ENCODE results near the gene DENND5B.
"Not testable (repeated sequence)": the region's sequence is repeated elsewhere in the genome, so short reads cannot be mapped to it uniquely, and the experiment has no call there.

Gene DENND5B

DNA sequence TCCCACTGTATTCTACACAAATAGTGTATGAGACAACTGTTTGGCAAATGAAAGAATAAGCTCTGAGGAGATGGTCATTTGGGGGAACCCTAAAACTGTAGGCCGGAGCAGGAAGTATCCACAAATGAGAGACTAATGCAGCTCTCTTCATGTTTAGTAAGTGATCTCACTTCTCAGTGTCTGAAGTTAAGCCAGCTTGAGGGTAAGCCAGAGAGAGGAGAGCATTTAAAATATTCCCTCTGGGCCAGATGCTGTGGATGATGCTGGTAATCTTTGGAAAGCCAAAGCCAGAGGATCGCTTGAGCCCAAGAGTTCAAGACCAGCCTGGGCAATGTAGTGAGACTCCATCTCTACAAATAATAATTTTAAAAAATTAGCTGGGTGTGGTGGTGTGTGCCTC lies 134.4 kb downstream of the DENND5B start:
- Histone ChIP-seq H3K27me3 (ENCODE audit: control insufficient read depth, insufficient read depth, low read length) (no peaks in the 10 kb centered on the region), H3K4me1 (ENCODE audit: control insufficient read depth, insufficient read depth, low read length) (no peaks in the 10 kb centered on the region), H3K4me3 (ENCODE audit: low read length) (no peak overlapping the region), H3K9ac (ENCODE audit: low read depth, low read length) (no peak overlapping the region), H3K4me2 (ENCODE audit: low read length) (no peak overlapping the region), H3K36me3 (ENCODE audit: insufficient read depth, low read length) (no peaks in the 10 kb centered on the region), H3K9me3 (replicated peaks; ENCODE audit: low read length) (no peaks in the 10 kb centered on the region)

GRCh38 chr12:31444736-31445135 lies 146.2 kb downstream of the DENND5B start:
- no peak overlapping the region for H3K4me2 ChIP-seq (ENCODE audit: low read length)
- H3K36me3 ChIP-seq (ENCODE audit: insufficient read depth, low read length) = no peaks in the 10 kb centered on the region
- no peak overlapping the region for H3K4me3 ChIP-seq (ENCODE audit: low read length)
- no peaks in the 10 kb centered on the region for H3K27me3 ChIP-seq (ENCODE audit: control insufficient read depth, insufficient read depth, low read length)
- no peaks in the 10 kb centered on the region for H3K4me1 ChIP-seq (ENCODE audit: control insufficient read depth, insufficient read depth, low read length)
- no peak overlapping the region for H3K9ac ChIP-seq (ENCODE audit: low read depth, low read length)
- H3K9me3 ChIP-seq (replicated peaks; ENCODE audit: low read length) = no peaks in the 10 kb centered on the region

DNA sequence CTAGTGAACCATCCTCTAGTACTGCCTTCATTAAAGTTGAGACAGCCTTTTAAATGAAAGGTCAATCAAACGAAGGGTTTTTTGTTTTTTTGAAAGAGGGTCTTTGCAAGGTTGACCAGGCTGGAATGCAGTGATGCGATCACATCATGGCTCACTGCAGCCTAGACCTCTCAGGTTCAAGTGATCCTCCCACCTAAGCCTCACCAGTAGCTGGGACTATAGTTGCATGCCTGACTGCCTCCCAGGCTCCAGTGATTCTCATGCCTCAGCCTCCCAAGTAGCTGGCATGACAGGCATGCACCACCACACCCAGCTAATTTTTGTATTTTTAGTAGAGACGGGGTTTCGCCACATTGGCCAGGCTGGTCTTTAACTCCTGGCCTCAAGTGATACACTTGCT lies 150.3 kb downstream of the DENND5B start:
- H3K36me3 ChIP-seq (ENCODE audit: insufficient read depth, low read length) = no peaks in the 10 kb centered on the region
- H3K4me2 ChIP-seq (ENCODE audit: low read length) = no peak overlapping the region
- H3K9ac ChIP-seq (ENCODE audit: low read depth, low read length) = no peak overlapping the region
- H3K4me1 ChIP-seq (ENCODE audit: control insufficient read depth, insufficient read depth, low read length) = no peaks in the 10 kb centered on the region
- H3K4me3 ChIP-seq (ENCODE audit: low read length) = no peak overlapping the region
- no peaks in the 10 kb centered on the region for H3K9me3 ChIP-seq (replicated peaks; ENCODE audit: low read length)
- H3K27me3 ChIP-seq (ENCODE audit: control insufficient read depth, insufficient read depth, low read length) = no peaks in the 10 kb centered on the region

- H3K9me3 ChIP-seq (replicated peaks; ENCODE audit: low read length) = no peaks in the 10 kb centered on the region
- H3K4me2 ChIP-seq (ENCODE audit: low read length) = no peak overlapping the region
- H3K27me3 ChIP-seq (ENCODE audit: control insufficient read depth, insufficient read depth, low read length) = no peaks in the 10 kb centered on the region
- no peak overlapping the region for H3K9ac ChIP-seq (ENCODE audit: low read depth, low read length)
- H3K4me1 ChIP-seq (ENCODE audit: control insufficient read depth, insufficient read depth, low read length) = no peaks in the 10 kb centered on the region
- no peak overlapping the region for H3K4me3 ChIP-seq (ENCODE audit: low read length)
- H3K36me3 ChIP-seq (ENCODE audit: insufficient read depth, low read length) = no peaks in the 10 kb centered on the region
Measured at GRCh38 chr12:31440134-31440533, 150.8 kb downstream of the DENND5B start.

GRCh38 chr12:31431721-31432240 lies 159.2 kb downstream of the DENND5B start:
- H3K4me1 ChIP-seq (ENCODE audit: control insufficient read depth, insufficient read depth, low read length) = no peaks in the 10 kb centered on the region
- no peaks in the 10 kb centered on the region for H3K36me3 ChIP-seq (ENCODE audit: insufficient read depth, low read length)
- no peaks in the 10 kb centered on the region for H3K27me3 ChIP-seq (ENCODE audit: control insufficient read depth, insufficient read depth, low read length)
- H3K9ac ChIP-seq (ENCODE audit: low read depth, low read length) = no peak overlapping the region
- H3K4me3 ChIP-seq (ENCODE audit: low read length) = no peak overlapping the region
- no peaks in the 10 kb centered on the region for H3K9me3 ChIP-seq (replicated peaks; ENCODE audit: low read length)
- no peak overlapping the region for H3K4me2 ChIP-seq (ENCODE audit: low read length)

GRCh38 chr12:31423405-31423804 lies 167.5 kb downstream of the DENND5B start:
- no peaks in the 10 kb centered on the region for H3K27me3 ChIP-seq (ENCODE audit: control insufficient read depth, insufficient read depth, low read length)
- no peak overlapping the region for H3K9ac ChIP-seq (ENCODE audit: low read depth, low read length)
- no peaks in the 10 kb centered on the region for H3K36me3 ChIP-seq (ENCODE audit: insufficient read depth, low read length)

DNA sequence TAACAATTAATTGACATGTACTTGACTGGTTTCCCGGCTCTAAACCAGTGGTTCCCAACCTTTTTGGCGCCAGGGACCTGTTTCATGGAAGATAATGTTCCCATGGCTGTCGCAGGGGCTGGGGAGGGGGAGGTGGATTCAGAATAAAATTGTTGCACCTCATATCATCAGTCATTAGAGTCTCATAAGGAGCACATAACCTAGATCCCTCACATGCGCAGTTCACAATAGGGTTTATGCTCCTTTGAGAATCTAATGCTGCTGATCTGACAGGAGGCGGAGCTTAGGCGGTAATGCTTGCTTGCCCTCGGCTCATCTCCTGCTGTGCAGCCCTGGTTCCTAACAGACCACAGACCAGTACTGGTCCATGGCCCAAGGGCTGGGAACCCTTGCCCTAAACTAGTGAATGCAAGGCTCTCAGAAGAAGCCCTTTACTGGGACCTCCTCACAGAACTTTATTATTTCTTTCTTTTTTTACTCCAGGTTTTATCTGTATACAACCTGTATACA lies 178.6 kb downstream of the DENND5B start:
- peaks cover 3% of the 10 kb centered on the region for H3K36me3 ChIP-seq (ENCODE audit: insufficient read depth, low read length)
- no peaks in the 10 kb centered on the region for H3K27me3 ChIP-seq (ENCODE audit: control insufficient read depth, insufficient read depth, low read length)

More at GRCh38 chr12:31423405-31423804, 167.5 kb downstream of the DENND5B start:
- Histone ChIP-seq H3K9me3 (replicated peaks; ENCODE audit: low read length) (no peaks in the 10 kb centered on the region), H3K4me2 (ENCODE audit: low read length) (no peak overlapping the region), H3K4me1 (ENCODE audit: control insufficient read depth, insufficient read depth, low read length) (no peaks in the 10 kb centered on the region), H3K4me3 (ENCODE audit: low read length) (no peak overlapping the region)

GRCh38 chr12:31408763-31409162 lies 182.2 kb downstream of the DENND5B start:
- Histone ChIP-seq H3K27me3 (ENCODE audit: control insufficient read depth, insufficient read depth, low read length) (no peaks in the 10 kb centered on the region), H3K4me3 (ENCODE audit: low read length) (no peak overlapping the region), H3K9ac (ENCODE audit: low read depth, low read length) (no peak overlapping the region), H3K4me2 (ENCODE audit: low read length) (no peak overlapping the region), H3K4me1 (ENCODE audit: control insufficient read depth, insufficient read depth, low read length) (no peaks in the 10 kb centered on the region), H3K36me3 (ENCODE audit: insufficient read depth, low read length) (peaks cover 3% of the 10 kb centered on the region), H3K9me3 (replicated peaks; ENCODE audit: low read length) (no peaks in the 10 kb centered on the region)

More for the DNA sequence above, 178.6 kb downstream of the DENND5B start:
- Histone ChIP-seq H3K4me2 (ENCODE audit: low read length) (no peak overlapping the region), H3K4me1 (ENCODE audit: control insufficient read depth, insufficient read depth, low read length) (no peaks in the 10 kb centered on the region), H3K9ac (ENCODE audit: low read depth, low read length) (no peak overlapping the region), H3K4me3 (ENCODE audit: low read length) (no peak overlapping the region), H3K9me3 (replicated peaks; ENCODE audit: low read length) (no peaks in the 10 kb centered on the region)

DNA sequence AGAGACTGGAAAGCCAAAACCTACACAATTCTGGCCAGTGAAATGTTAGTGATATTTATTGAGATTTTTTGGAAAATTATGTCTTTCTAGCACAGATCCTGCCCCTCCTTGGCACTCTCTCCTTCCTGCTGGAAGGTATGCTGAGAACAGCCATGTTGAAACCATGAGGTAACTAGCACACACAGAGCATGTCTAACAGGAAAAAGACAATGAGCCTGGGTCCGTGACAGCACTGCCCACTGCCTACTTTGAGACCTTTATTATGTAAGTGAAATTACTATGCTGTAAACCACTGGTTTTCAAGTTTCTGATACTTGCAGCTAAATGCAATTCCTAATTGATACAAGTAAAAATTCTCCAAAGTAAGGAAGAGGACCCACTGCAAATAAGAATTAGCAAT lies 183.4 kb downstream of the DENND5B start:
- H3K9me3 ChIP-seq (replicated peaks; ENCODE audit: low read length) = no peaks in the 10 kb centered on the region
- no peaks in the 10 kb centered on the region for H3K27me3 ChIP-seq (ENCODE audit: control insufficient read depth, insufficient read depth, low read length)
- peaks cover 4% of the 10 kb centered on the region for H3K4me1 ChIP-seq (ENCODE audit: control insufficient read depth, insufficient read depth, low read length)
- no peak overlapping the region for H3K9ac ChIP-seq (ENCODE audit: low read depth, low read length)
- no peak overlapping the region for H3K4me2 ChIP-seq (ENCODE audit: low read length)
- no peak overlapping the region for H3K4me3 ChIP-seq (ENCODE audit: low read length)
- H3K36me3 ChIP-seq (ENCODE audit: insufficient read depth, low read length) = peaks cover 3% of the 10 kb centered on the region

- Histone ChIP-seq H3K36me3 (ENCODE audit: insufficient read depth, low read length) (peaks cover 3% of the 10 kb centered on the region), H3K4me2 (ENCODE audit: low read length) (no peak overlapping the region), H3K4me1 (ENCODE audit: control insufficient read depth, insufficient read depth, low read length) (peaks cover 4% of the 10 kb centered on the region)
Measured at GRCh38 chr12:31406345-31406744, 184.6 kb downstream of the DENND5B start.

DNA sequence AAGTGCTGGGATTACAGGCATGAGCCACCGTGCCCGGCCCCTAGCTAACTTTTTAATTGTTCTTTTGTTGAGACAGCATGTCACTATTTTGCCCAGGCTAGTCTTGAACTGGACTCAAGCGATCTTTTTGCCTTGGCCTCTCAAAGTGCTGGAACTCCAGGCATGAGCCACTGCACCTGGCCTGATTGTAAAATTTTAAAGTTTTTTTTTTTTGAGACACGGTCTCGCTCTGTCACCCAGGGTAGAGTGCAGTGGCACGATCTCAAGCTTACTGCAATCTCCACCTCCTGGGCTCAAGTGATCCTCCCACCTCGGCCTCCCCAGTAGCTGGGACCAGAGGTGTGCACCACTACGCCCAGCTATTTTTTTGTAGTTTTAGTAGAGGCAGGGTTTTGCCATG lies 185.9 kb downstream of the DENND5B start:
- Histone ChIP-seq H3K4me2 (ENCODE audit: low read length) (no peak overlapping the region), H3K27me3 (ENCODE audit: control insufficient read depth, insufficient read depth, low read length) (no peaks in the 10 kb centered on the region), H3K4me1 (ENCODE audit: control insufficient read depth, insufficient read depth, low read length) (peaks cover 4% of the 10 kb centered on the region), H3K36me3 (ENCODE audit: insufficient read depth, low read length) (peaks cover 3% of the 10 kb centered on the region), H3K9me3 (replicated peaks; ENCODE audit: low read length) (no peaks in the 10 kb centered on the region), H3K4me3 (ENCODE audit: low read length) (no peak overlapping the region), H3K9ac (ENCODE audit: low read depth, low read length) (no peak overlapping the region)

More at GRCh38 chr12:31406345-31406744, 184.6 kb downstream of the DENND5B start:
- Histone ChIP-seq H3K27me3 (ENCODE audit: control insufficient read depth, insufficient read depth, low read length) (no peaks in the 10 kb centered on the region), H3K4me3 (ENCODE audit: low read length) (no peak overlapping the region), H3K9ac (ENCODE audit: low read depth, low read length) (no peak overlapping the region), H3K9me3 (replicated peaks; ENCODE audit: low read length) (no peaks in the 10 kb centered on the region)

DNA sequence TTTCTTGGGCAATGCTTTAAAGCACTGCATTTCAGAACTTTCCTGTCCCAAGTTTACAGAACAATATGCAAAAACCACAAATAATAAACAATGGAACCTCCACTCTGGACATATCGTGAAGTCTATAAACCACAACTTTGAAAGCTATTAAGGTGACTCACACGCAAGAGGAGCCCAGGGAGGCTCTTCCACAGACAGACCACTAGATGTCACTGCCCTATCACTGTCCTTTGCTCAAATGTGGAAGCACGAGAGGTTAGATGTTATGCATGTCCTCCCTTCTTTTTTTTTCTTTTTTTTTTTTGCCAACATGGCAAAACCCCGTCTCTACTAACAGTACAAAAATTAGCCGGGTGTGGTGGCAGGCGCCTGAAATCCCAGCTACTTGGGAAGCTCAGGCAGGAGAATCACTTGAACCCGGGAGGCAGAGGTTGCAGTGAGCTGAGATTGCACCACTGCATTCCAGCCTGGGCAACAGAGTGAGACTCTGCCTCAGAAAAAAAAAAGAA lies 187.8 kb downstream of the DENND5B start:
- not testable (repeated sequence) for H3K9me3 ChIP-seq (replicated peaks; ENCODE audit: low read length); H3K4me1 ChIP-seq (ENCODE audit: control insufficient read depth, insufficient read depth, low read length); H3K4me3 ChIP-seq (ENCODE audit: low read length); H3K9ac ChIP-seq (ENCODE audit: low read depth, low read length); H3K27me3 ChIP-seq (ENCODE audit: control insufficient read depth, insufficient read depth, low read length); H3K36me3 ChIP-seq (ENCODE audit: insufficient read depth, low read length); H3K4me2 ChIP-seq (ENCODE audit: low read length)

Measured in skeletal muscle satellite cell (primary cell).